ENCODE results near the gene ALOX12. TPM values are rescaled to one million over a fixed set of nuclear protein-coding genes. Genes with fewer than 3 reads are reported as not detected.

Gene ALOX12
- total RNA-seq, 1 experiment from 2014 or later: not detected

DNA sequence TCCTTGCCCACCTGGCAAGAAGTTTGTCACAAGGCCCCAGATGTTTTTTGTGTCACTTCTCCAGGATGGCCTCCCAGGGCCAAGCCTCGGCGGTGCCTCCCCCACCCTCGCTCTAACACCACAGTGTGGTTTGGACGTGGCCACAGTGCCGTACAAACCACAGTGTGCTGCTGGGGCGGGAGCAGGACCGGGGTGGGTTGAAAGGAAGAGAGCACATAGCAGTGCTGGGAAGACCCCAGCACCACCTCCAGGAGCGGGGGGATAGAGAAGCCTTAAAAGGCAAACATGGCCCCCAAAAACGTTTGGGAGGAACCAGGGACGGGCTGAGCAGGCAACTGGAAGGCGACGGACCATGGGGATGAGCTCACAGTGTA lies 22.0 kb downstream of the ALOX12 start:
- H3K4me2 ChIP-seq (ENCODE audit: low read length): no peak overlapping the region
- BruUV-seq (replicated peaks): no TSS peak
- intact Hi-C loops (cut with micrococcal nuclease): no loop called here
- H3K79me2 ChIP-seq (ENCODE audit: insufficient read depth, low read length): peaks cover 16% of the 10 kb centered on the region
- H3K27ac ChIP-seq (ENCODE audit: low read depth, low read length): no peak overlapping the region
- no peak for ATAC-seq
- CTCF ChIA-PET: no interaction called here
- RAD21 ChIA-PET (ENCODE audit: low non-redundant PET in 1 of 2, low total read pairs in 2 of 2, uncharacterized antibody in 2 of 2, unreplicated experiment in 2 of 2): interaction anchor here in 1 of 2 experiments (0.7 kb wide), 1 partner anchor 174 kb away, joined by 7 read pairs; no protein-coding TSS in a partner anchor
- H3K36me3 ChIP-seq (ENCODE audit: control insufficient read depth in 1 of 2, insufficient read depth in 2 of 2, low read length in 2 of 2): no peaks in the 10 kb centered on the region
- TF ChIP-seq, protein P1, sequence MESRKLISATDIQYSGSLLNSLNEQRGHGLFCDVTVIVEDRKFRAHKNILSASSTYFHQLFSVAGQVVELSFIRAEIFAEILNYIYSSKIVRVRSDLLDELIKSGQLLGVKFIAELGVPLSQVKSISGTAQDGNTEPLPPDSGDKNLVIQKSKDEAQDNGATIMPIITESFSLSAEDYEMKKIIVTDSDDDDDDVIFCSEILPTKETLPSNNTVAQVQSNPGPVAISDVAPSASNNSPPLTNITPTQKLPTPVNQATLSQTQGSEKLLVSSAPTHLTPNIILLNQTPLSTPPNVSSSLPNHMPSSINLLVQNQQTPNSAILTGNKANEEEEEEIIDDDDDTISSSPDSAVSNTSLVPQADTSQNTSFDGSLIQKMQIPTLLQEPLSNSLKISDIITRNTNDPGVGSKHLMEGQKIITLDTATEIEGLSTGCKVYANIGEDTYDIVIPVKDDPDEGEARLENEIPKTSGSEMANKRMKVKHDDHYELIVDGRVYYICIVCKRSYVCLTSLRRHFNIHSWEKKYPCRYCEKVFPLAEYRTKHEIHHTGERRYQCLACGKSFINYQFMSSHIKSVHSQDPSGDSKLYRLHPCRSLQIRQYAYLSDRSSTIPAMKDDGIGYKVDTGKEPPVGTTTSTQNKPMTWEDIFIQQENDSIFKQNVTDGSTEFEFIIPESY (IDR thresholded peaks at IDR 0.05; ENCODE audit: extremely low read depth, insufficient replicate concordance, low read length): no peak
- TF ChIP-seq RAD21 (IDR thresholded peaks at IDR 0.05; ENCODE audit: low read depth) (no peak), EZH2phosphoT487 (IDR thresholded peaks at IDR 0.05; ENCODE audit: borderline replicate concordance) (no peak), SP1 (IDR thresholded peaks at IDR 0.05; ENCODE audit: low read depth) (no peak), YY1 (IDR thresholded peaks at IDR 0.05; ENCODE audit: extremely low read depth, insufficient replicate concordance, low read depth, low read length) (no peak), CBX3 (IDR thresholded peaks at IDR 0.05; ENCODE audit: low read depth) (no peak), POLR2A (IDR thresholded peaks at IDR 0.05; ENCODE audit: borderline replicate concordance, extremely low read depth, insufficient read depth, insufficient read length) (no peak), SRF (IDR thresholded peaks at IDR 0.05; ENCODE audit: low read depth) (no peak), ZNF274 (IDR thresholded peaks at IDR 0.05; ENCODE audit: low read depth, low read length) (no peak), FOSL1 (IDR thresholded peaks at IDR 0.05; ENCODE audit: low read depth) (no peak), EGR1 (IDR thresholded peaks at IDR 0.05; ENCODE audit: low read depth) (no peak)
- TF ChIP-seq, protein P2, sequence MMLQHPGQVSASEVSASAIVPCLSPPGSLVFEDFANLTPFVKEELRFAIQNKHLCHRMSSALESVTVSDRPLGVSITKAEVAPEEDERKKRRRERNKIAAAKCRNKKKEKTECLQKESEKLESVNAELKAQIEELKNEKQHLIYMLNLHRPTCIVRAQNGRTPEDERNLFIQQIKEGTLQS (IDR thresholded peaks at IDR 0.05): no peak
- no peak overlapping the region for H2AFZ ChIP-seq (ENCODE audit: low read depth, low read length, poor library complexity, severe bottlenecking)
- peaks cover 10 to 42% of the 10 kb centered on the region in 2 experiments; a peak in 3 of 4 replicates for H3K4me1 ChIP-seq (ENCODE audit: control insufficient read depth in 1 of 2, insufficient read depth in 2 of 2, low read length in 2 of 2)
- H3K9me2 ChIP-seq (ENCODE audit: insufficient read depth): no peaks in the 10 kb centered on the region
- H3K27me3 ChIP-seq (ENCODE audit: insufficient read depth, low read length): no peaks in the 10 kb centered on the region
- no peak overlapping the region for H3K4me3 ChIP-seq (replicated peaks in 1 of 2; ENCODE audit: low read depth in 1 of 2, low read length in 2 of 2)
- no peaks in the 10 kb centered on the region for H3K9me3 ChIP-seq (ENCODE audit: control insufficient read depth in 1 of 2, insufficient read depth in 1 of 2, low read depth in 1 of 2, low read length in 2 of 2)
- H3K9ac ChIP-seq (ENCODE audit: low read length): no peak overlapping the region
- no peaks in the 10 kb centered on the region for H4K20me1 ChIP-seq (ENCODE audit: insufficient read depth)
- DNase-seq (ENCODE audit: low read depth, low spot score): no peak
- POLR2A ChIA-PET: no interaction called here

Measured in HCT116 (cell line).